HepG2 (cell line): Measurements from ENCODE around the gene COL4A2. TPM values are rescaled to one million over a fixed set of nuclear protein-coding genes. Genes with fewer than 3 reads are reported as not detected.

Source experiments
- CC2D1A ChIP-seq: sonication (generic); formaldehyde crosslinking; IDR thresholded peaks from 2 replicates; pipeline ENCODE4 v1.8.1; 2023; ENCODE audit warnings: mild to moderate bottlenecking, missing genetic modification reagents
- ETV6 ChIP-seq: sonication (generic); formaldehyde crosslinking; conservative IDR thresholded peaks from 2 replicates; pipeline ENCODE4 v1.4.0; 2020; ENCODE audit warnings: missing genetic modification reagents
- MIXL1 ChIP-seq: IDR thresholded peaks from 2 replicates; pipeline ENCODE4 v1.6.1; 2016
- RARA ChIP-seq: IDR thresholded peaks from 2 replicates; pipeline ENCODE4 v1.6.1; 2016; ENCODE audit warnings: missing genetic modification reagents, missing compliant biosample characterization
- SAP130 ChIP-seq: IDR thresholded peaks from 2 replicates; pipeline ENCODE4 v1.6.1; 2016; ENCODE audit warnings: low read depth
- SMAD9 ChIP-seq: sonication (generic); formaldehyde crosslinking; IDR thresholded peaks from 2 replicates; pipeline ENCODE4 v1.5.1; 2020; ENCODE audit warnings: mild to moderate bottlenecking, missing genetic modification reagents
- SOX13 ChIP-seq, 3 experiments: fragments of 450-650 bp in 1 of 3; sonication (generic) in 1 of 3; formaldehyde crosslinking in 1 of 3; IDR thresholded peaks in 2 of 3; conservative IDR thresholded peaks in 1 of 3; 2 replicates each; pipeline versions ENCODE4 v1.5.0 to v1.6.1; 2016 to 2020; ENCODE audit warnings: antibody characterized with exemption in 1 of 3, mild to moderate bottlenecking in 1 of 3, missing compliant biosample characterization in 1 of 3, missing genetic modification reagents in 1 of 3, moderate library complexity in 1 of 3
- ZBTB1 ChIP-seq: sonication (generic); formaldehyde crosslinking; IDR thresholded peaks from 2 replicates; pipeline ENCODE4 v1.4.0; 2020; ENCODE audit warnings: missing genetic modification reagents, borderline replicate concordance
- ZFP36L1 ChIP-seq: sonication (generic); formaldehyde crosslinking; IDR thresholded peaks from 2 replicates; pipeline ENCODE4 v1.8.0; 2022; ENCODE audit warnings: mild to moderate bottlenecking, missing genetic modification reagents, moderate library complexity
- ZKSCAN1 ChIP-seq: fragments of 150-350 bp; IDR thresholded peaks from 2 replicates; pipeline ENCODE4 v1.6.1; 2014; ENCODE audit warnings: low read length
- ZNF746 ChIP-seq: sonication (generic); formaldehyde crosslinking; IDR thresholded peaks from 2 replicates; pipeline ENCODE4 v1.8.0; 2022; ENCODE audit warnings: mild to moderate bottlenecking, missing genetic modification reagents
- ZNF879 ChIP-seq: sonication (generic); formaldehyde crosslinking; IDR thresholded peaks from 2 replicates; pipeline ENCODE4 v1.8.1; 2023; ENCODE audit warnings: missing genetic modification reagents
- polyA plus RNA-seq, 8 experiments: library from polyadenylated mRNA; depleted of rRNA in 3 of 8; stranded (reverse) in 7 of 8; unstranded in 1 of 8; fragments of >200 nt; fragmentation: Illumina TruSeq in 4 of 8; extraction: Trizol in 4 of 8; gene quantifications; 2 replicates each; pipeline versions ENCODE4 v1.2.1 to v1.2.3, GENCODE V29; 2011 to 2016; ENCODE audit warnings: low read depth in 4 of 8, missing spikeins in 1 of 8, mixed read lengths in 1 of 8; ENCODE audit not compliant: insufficient read depth in 1 of 8
- total RNA-seq, 5 experiments: library from RNA; depleted of rRNA; stranded (reverse); fragments of >200 nt; fragmentation: Illumina TruSeq; extraction: Trizol; gene quantifications; 2 replicates each; pipeline ENCODE4 v1.2.3, GENCODE V29; 2016; ENCODE audit warnings: low read depth in 1 of 5
- TF ChIP-seq, protein P1 (sequence below): sonication (generic); formaldehyde crosslinking; IDR thresholded peaks from 2 replicates; pipeline ENCODE4 v1.9.0; 2021; ENCODE audit warnings: missing genetic modification reagents, mild to moderate bottlenecking, borderline replicate concordance
- TF ChIP-seq, protein P2 (sequence below): sonication (generic); formaldehyde crosslinking; IDR thresholded peaks from 2 replicates; pipeline ENCODE4 v1.8.0; 2022; ENCODE audit warnings: mild to moderate bottlenecking, missing genetic modification reagents, borderline replicate concordance
- TF ChIP-seq, protein P3 (sequence below): sonication (generic); formaldehyde crosslinking; conservative IDR thresholded peaks from 2 replicates; pipeline ENCODE4 v1.8.0; 2022; ENCODE audit warnings: mild to moderate bottlenecking, moderate library complexity, missing genetic modification reagents
- TF ChIP-seq, protein P4 (sequence below): sonication (generic); formaldehyde crosslinking; conservative IDR thresholded peaks from 2 replicates; pipeline ENCODE4 v1.4.0; 2020; ENCODE audit warnings: missing genetic modification reagents
- TF ChIP-seq, protein P5 (sequence below): sonication (generic); formaldehyde crosslinking; IDR thresholded peaks from 2 replicates; pipeline ENCODE4 v1.4.0; 2020; ENCODE audit warnings: missing genetic modification reagents
- TF ChIP-seq, protein P6 (sequence below): sonication (generic); formaldehyde crosslinking; IDR thresholded peaks from 2 replicates; pipeline ENCODE4 v1.4.0; 2020; ENCODE audit warnings: missing genetic modification reagents
- TF ChIP-seq, protein P7 (sequence below): sonication (generic); formaldehyde crosslinking; IDR thresholded peaks from 2 replicates; pipeline ENCODE4 v1.8.1; 2023; ENCODE audit warnings: mild to moderate bottlenecking, missing genetic modification reagents, borderline replicate concordance

Gene COL4A2
- total and polyA plus RNA-seq, 2 of the 13 experiments (the other 11 are each of a cell fraction or from before 2014, with no cell fraction given), result 0.22 to 1.9 TPM

DNA sequence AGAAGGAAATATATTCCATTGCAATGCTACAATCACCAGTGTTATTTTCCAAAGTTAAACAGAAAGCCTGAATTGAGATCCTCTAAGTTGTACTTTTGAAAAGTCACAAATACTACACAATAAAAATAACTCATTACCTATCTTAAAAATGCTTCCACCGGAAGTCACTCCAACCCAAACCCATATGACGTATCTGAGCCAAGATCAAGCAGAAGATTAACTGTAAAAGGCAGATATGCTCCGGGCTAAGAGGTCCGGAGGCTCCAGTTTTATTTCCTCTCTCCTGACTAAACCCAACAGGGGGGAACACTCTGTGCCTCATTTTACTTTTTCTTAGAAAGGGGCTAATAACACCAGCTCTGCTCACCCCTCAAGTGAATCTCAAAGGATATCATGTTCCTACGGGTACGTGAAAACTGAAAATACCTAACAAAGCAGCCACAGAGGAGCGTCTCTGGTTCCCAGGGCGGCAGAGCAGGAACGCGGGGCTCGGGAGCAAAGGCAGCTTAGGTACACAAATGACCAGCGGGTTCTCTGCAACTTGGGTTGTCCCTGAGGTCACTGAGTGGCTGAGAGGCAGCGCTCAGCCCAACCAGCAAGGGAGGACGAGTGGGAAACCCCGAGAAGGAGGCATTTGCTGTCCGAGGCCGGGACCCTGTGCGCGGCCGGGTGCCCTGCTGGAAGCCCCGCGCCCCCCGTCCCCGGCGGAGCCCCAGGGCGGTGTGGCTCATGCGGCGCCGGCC is 253.7 kb downstream of the COL4A2 start (continued):
- TF ChIP-seq, protein P1, sequence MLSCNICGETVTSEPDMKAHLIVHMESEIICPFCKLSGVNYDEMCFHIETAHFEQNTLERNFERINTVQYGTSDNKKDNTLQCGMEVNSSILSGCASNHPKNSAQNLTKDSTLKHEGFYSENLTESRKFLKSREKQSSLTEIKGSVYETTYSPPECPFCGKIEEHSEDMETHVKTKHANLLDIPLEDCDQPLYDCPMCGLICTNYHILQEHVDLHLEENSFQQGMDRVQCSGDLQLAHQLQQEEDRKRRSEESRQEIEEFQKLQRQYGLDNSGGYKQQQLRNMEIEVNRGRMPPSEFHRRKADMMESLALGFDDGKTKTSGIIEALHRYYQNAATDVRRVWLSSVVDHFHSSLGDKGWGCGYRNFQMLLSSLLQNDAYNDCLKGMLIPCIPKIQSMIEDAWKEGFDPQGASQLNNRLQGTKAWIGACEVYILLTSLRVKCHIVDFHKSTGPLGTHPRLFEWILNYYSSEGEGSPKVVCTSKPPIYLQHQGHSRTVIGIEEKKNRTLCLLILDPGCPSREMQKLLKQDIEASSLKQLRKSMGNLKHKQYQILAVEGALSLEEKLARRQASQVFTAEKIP, result no peak
- no peak for TF ChIP-seq MIXL1 (CRISPR knock-in tag)
- TF ChIP-seq, protein P2, sequence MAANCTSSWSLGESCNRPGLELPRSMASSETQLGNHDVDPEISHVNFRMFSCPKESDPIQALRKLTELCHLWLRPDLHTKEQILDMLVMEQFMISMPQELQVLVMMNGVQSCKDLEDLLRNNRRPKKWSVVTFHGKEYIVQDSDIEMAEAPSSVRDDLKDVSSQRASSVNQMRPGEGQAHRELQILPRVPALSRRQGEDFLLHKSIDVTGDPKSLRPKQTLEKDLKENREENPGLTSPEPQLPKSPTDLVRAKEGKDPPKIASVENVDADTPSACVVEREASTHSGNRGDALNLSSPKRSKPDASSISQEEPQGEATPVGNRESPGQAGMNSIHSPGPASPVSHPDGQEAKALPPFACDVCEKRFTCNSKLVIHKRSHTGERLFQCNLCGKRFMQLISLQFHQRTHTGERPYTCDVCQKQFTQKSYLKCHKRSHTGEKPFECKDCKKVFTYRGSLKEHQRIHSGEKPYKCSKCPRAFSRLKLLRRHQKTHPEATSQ (CRISPR knock-in tag), result no peak
- TF ChIP-seq, protein P3, sequence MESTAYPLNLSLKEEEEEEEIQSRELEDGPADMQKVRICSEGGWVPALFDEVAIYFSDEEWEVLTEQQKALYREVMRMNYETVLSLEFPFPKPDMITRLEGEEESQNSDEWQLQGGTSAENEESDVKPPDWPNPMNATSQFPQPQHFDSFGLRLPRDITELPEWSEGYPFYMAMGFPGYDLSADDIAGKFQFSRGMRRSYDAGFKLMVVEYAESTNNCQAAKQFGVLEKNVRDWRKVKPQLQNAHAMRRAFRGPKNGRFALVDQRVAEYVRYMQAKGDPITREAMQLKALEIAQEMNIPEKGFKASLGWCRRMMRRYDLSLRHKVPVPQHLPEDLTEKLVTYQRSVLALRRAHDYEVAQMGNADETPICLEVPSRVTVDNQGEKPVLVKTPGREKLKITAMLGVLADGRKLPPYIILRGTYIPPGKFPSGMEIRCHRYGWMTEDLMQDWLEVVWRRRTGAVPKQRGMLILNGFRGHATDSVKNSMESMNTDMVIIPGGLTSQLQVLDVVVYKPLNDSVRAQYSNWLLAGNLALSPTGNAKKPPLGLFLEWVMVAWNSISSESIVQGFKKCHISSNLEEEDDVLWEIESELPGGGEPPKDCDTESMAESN (CRISPR knock-in tag), result peak; percentile 21; the same call in 1 of the 2 replicates
- no peak for TF ChIP-seq ZNF879 (CRISPR knock-in tag)
- TF ChIP-seq, protein P4, sequence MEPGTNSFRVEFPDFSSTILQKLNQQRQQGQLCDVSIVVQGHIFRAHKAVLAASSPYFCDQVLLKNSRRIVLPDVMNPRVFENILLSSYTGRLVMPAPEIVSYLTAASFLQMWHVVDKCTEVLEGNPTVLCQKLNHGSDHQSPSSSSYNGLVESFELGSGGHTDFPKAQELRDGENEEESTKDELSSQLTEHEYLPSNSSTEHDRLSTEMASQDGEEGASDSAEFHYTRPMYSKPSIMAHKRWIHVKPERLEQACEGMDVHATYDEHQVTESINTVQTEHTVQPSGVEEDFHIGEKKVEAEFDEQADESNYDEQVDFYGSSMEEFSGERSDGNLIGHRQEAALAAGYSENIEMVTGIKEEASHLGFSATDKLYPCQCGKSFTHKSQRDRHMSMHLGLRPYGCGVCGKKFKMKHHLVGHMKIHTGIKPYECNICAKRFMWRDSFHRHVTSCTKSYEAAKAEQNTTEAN (CRISPR knock-in tag), result no peak
- TF ChIP-seq, protein P5, sequence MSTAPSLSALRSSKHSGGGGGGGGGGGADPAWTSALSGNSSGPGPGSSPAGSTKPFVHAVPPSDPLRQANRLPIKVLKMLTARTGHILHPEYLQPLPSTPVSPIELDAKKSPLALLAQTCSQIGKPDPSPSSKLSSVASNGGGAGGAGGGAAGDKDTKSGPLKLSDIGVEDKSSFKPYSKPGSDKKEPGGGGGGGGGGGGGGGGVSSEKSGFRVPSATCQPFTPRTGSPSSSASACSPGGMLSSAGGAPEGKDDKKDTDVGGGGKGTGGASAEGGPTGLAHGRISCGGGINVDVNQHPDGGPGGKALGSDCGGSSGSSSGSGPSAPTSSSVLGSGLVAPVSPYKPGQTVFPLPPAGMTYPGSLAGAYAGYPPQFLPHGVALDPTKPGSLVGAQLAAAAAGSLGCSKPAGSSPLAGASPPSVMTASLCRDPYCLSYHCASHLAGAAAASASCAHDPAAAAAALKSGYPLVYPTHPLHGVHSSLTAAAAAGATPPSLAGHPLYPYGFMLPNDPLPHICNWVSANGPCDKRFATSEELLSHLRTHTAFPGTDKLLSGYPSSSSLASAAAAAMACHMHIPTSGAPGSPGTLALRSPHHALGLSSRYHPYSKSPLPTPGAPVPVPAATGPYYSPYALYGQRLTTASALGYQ (CRISPR knock-in tag), result no peak
- TF ChIP-seq, protein P6, sequence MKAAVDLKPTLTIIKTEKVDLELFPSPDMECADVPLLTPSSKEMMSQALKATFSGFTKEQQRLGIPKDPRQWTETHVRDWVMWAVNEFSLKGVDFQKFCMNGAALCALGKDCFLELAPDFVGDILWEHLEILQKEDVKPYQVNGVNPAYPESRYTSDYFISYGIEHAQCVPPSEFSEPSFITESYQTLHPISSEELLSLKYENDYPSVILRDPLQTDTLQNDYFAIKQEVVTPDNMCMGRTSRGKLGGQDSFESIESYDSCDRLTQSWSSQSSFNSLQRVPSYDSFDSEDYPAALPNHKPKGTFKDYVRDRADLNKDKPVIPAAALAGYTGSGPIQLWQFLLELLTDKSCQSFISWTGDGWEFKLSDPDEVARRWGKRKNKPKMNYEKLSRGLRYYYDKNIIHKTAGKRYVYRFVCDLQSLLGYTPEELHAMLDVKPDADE (CRISPR knock-in tag), result no peak
- no peak for TF ChIP-seq ZBTB1 (CRISPR knock-in tag)
- no peak for TF ChIP-seq SOX13 (IDR thresholded peaks at IDR 0.05)
- TF ChIP-seq SOX13 (CRISPR knock-in tag; conservative IDR thresholded peaks at IDR 0.05 in 1 of 2, IDR thresholded peaks at IDR 0.05 in 1 of 2), result no peak
- TF ChIP-seq CC2D1A (CRISPR knock-in tag), result no peak
- TF ChIP-seq, protein P7, sequence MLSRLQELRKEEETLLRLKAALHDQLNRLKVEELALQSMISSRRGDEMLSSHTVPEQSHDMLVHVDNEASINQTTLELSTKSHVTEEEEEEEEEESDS (CRISPR knock-in tag), result no peak
- no peak for TF ChIP-seq SMAD9
- no peak for TF ChIP-seq ZKSCAN1
- TF ChIP-seq ZNF746, result no peak
- TF ChIP-seq RARA, result 0 out of 2 replicates have a peak, but pooled peaks have one; percentile 5
- no peak for TF ChIP-seq ETV6 (CRISPR knock-in tag)
- no peak for TF ChIP-seq ZFP36L1 (CRISPR knock-in tag)
- TF ChIP-seq SAP130, result peak; percentile 24
